Spinal cord (tissue), 10 donors: ENCODE data around the gene TNNI2. TPM values are rescaled to one million over a fixed set of nuclear protein-coding genes. Genes with fewer than 3 reads are reported as not detected.
"Not testable (repeated sequence)": the region's sequence is repeated elsewhere in the genome, so short reads cannot be mapped to it uniquely, and the experiment has no call there.

ENCODE experiments used
- DNase-seq, 6 donors: peaks; one replicate each; pipeline versions ENCODE4 v3.0.0 to v3.0.0-alpha.2; 2013 to 2015; ENCODE audit warnings: low spot score in 6 of 6, low read depth in 4 of 6
- H3K27ac ChIP-seq: one replicate; pipeline ENCODE4 v1.5.1; 2013; ENCODE audit warnings: low read depth, low read length, control low read depth
- H3K27me3 ChIP-seq: one replicate; pipeline ENCODE4 v1.6.1; 2013; ENCODE audit warnings: low read length; ENCODE audit not compliant: control insufficient read depth, insufficient read depth
- H3K36me3 ChIP-seq: one replicate; pipeline ENCODE4 v1.6.1; 2013; ENCODE audit warnings: low read length; ENCODE audit not compliant: control insufficient read depth, insufficient read depth
- H3K4me1 ChIP-seq: one replicate; pipeline ENCODE4 v1.6.1; 2013; ENCODE audit warnings: low read length; ENCODE audit not compliant: control insufficient read depth, insufficient read depth
- H3K4me3 ChIP-seq: one replicate; pipeline ENCODE4 v1.5.1; 2013; ENCODE audit warnings: low read depth, low read length, control low read depth
- H3K9me3 ChIP-seq: one replicate; pipeline ENCODE4 v1.6.1; 2013; ENCODE audit warnings: low read length; ENCODE audit not compliant: control insufficient read depth, insufficient read depth
- WGBS: methylation state at CpG from one replicate; pipeline ENCODE4 v1.1.5; 2013; ENCODE audit warnings: missing lambda C conversion rate; ENCODE audit not compliant: insufficient coverage; 5-methylcytosine and 5-hydroxymethylcytosine counted together
- polyA plus RNA-seq, 2 donors: library from polyadenylated mRNA; unstranded; fragments of 120-200 nt; gene quantifications; one replicate each; pipeline ENCODE4 v1.2.1, GENCODE V29; 2013; ENCODE audit not compliant: insufficient read length in 2 of 2
- total RNA-seq, 2 donors: library from RNA; depleted of rRNA in 1 of 2; stranded (reverse); fragments of 120-200 nt in 1 of 2; fragments of >200 nt in 1 of 2; gene quantifications; one replicate each; pipeline versions ENCODE4 v1.2.3 to v1.2.4, GENCODE V29; 2013 to 2014
- donor health status: healthy.

TNNI2 gene
- total and polyA plus RNA-seq, 4 donors: 0.35 to 9.4 (median 1.4) TPM

- Histone ChIP-seq H3K4me1 (peaks cover 25% of the 10 kb centered on the region), H3K9me3 (no peaks in the 10 kb centered on the region), H3K27me3 (no peaks in the 10 kb centered on the region), H3K27ac (no peak overlapping the region), H3K36me3 (no peaks in the 10 kb centered on the region), H3K4me3 (no peak overlapping the region)
- DNase-seq: no peak
- WGBS: 89% methylated on average over 4 of the region's 5 CpGs
Observed at GRCh38 chr11:1884303-1884700, 45.5 kb downstream of the TNNI2 start.

GRCh38 chr11:1886551-1886950, 47.8 kb downstream of the TNNI2 start:
- H3K4me1 ChIP-seq: peaks cover 14% of the 10 kb centered on the region
- not testable (repeated sequence) for H3K27me3 ChIP-seq, DNase-seq, H3K36me3 ChIP-seq, H3K4me3 ChIP-seq, H3K9me3 ChIP-seq, H3K27ac ChIP-seq
- 85% methylated on average over 13 of the region's 13 CpGs for WGBS

GRCh38 chr11:1887451-1888346, 48.9 kb downstream of the TNNI2 start:
- no peak overlapping the region for H3K4me3 ChIP-seq
- H3K4me1 ChIP-seq: peaks cover 2% of the 10 kb centered on the region
- no peaks in the 10 kb centered on the region for H3K27me3 ChIP-seq
- H3K36me3 ChIP-seq: no peaks in the 10 kb centered on the region
- DNase-seq: no peak
- no peaks in the 10 kb centered on the region for H3K9me3 ChIP-seq
- no peak overlapping the region for H3K27ac ChIP-seq
- WGBS: 85% methylated on average over 11 of the region's 11 CpGs

DNA sequence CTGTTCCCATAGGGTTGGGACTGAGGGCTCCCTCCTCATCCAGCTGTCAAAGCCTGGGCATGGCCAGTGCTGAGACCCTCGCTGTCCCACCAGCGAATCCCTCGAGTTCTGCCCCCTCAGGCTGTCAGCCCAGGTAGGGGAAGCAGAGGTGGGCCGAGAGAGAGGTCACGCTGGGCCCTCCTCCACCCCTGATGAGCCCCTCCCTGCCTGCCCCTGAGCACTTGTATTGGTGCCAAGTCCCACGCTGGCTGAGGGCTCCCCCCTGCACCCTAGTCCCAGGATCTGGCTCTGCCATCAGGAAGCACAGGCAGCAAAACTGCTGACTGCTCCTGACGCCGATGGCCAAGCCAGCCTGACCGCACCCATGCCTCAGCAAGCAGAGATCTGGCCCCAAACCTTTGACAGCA, 49.6 kb downstream of the TNNI2 start:
- no peak overlapping the region for H3K27ac ChIP-seq
- H3K4me3 ChIP-seq: no peak overlapping the region
- 75% methylated on average over 9 of the region's 9 CpGs for WGBS
- H3K9me3 ChIP-seq: no peaks in the 10 kb centered on the region
- H3K36me3 ChIP-seq: no peaks in the 10 kb centered on the region
- H3K27me3 ChIP-seq: no peaks in the 10 kb centered on the region
- no peak for DNase-seq
- no peaks in the 10 kb centered on the region for H3K4me1 ChIP-seq

GRCh38 chr11:1888811-1889210, 50.0 kb downstream of the TNNI2 start:
- WGBS: 90% methylated on average over 6 of the region's 6 CpGs
- DNase-seq: no peak
- no peaks in the 10 kb centered on the region for H3K4me1 ChIP-seq
- no peaks in the 10 kb centered on the region for H3K36me3 ChIP-seq
- H3K27me3 ChIP-seq: no peaks in the 10 kb centered on the region
- H3K4me3 ChIP-seq: no peak overlapping the region
- no peaks in the 10 kb centered on the region for H3K9me3 ChIP-seq
- no peak overlapping the region for H3K27ac ChIP-seq

DNA sequence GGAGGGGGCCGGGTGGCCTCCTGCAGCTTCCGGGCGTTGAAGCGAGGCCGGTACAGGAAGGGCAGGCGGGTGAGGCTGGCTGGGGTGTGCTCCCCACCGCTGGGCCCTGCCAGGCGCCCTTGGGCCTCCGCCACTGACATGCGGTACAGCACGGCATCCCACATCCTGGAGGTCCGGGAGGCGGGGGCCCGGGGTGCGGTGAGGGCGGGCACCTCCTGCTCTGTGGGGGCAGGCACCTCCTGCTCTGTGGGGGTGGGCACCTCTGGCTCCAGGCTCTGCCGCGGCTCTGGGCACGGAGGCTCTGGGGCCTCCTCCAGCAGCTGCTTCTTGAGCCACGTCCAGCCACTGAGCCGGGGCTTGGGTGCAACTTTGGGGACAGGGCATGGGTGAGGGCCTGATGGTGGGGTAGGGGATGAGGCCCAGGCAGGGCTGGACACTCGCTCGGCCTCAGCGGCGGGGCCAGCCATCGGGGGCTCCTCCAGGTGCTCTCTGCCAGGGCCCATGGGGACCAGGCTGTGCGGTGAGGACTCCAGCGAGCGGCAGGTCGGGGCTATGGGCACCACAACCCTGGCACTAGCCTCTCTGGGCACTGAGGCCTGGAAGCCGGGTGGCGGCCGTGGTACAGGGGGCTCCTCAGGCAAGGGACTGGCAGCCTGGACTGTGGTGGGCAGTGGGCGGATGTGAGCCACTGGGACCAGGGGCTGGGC, 50.6 kb downstream of the TNNI2 start:
- no peaks in the 10 kb centered on the region for H3K27me3 ChIP-seq
- 86% methylated on average over 33 of the region's 34 CpGs for WGBS
- no peak for DNase-seq
- no peaks in the 10 kb centered on the region for H3K4me1 ChIP-seq
- no peak overlapping the region for H3K27ac ChIP-seq
- H3K36me3 ChIP-seq: no peaks in the 10 kb centered on the region
- no peaks in the 10 kb centered on the region for H3K9me3 ChIP-seq
- H3K4me3 ChIP-seq: no peak overlapping the region

DNA sequence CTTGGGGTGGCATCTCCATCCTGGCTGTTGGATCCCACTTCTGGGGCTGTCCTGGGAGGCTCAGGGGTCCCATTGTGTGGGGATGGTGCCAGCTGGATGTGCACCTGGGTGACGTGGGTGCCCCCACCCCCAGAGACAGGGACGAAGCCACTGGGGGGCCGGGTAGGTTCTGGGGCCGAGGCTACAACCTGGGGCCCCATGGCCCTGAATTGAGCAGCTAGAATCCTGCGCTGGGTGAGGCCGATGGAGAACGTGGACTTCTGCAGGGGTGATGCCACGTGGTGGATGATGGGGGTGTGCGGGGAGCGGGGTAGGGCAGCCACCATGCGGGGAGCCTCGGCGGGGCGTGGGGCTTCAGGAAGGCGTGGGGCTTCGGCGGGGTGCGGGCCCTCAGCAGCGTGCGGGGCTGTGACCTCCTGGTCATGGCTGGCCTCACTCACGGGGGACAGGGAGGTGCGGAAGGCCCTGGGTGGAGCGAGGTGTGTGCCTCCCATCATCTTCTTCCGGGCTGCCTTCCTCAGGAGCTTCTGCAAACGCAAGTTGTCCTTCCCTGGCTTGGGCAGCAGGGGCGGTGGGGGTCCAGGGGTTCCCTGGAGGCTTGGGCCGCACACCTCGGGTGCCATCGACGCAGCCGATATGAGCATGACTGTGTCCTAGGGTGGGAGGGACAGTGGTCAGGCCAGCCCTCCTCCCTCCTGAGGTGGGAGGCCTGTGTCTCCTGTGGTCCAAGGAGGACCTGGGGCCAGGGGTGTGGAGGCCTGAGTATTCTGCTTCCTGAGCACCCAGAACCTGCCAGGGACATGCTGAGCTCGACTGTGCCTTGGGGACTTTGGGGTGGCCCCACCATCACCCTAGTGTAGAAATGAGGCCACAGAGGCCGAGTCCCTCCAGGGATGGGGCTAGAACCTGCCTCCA, 51.4 kb downstream of the TNNI2 start:
- Histone ChIP-seq H3K4me1 (no peaks in the 10 kb centered on the region), H3K27me3 (no peaks in the 10 kb centered on the region), H3K9me3 (no peaks in the 10 kb centered on the region), H3K27ac (no peak overlapping the region), H3K36me3 (no peaks in the 10 kb centered on the region), H3K4me3 (no peak overlapping the region)
- 92% methylated on average over 28 of the region's 33 CpGs for WGBS
- no peak for DNase-seq
